ENCODE measurements around the gene B9D2. TPM values are rescaled to one million over a fixed set of nuclear protein-coding genes. Genes with fewer than 3 reads are reported as not detected.
A peak's percentile ranks its signal among the peaks of the same experiment; 100 is the strongest.

B9D2 gene
- polyA plus RNA-seq, 3 donors = 12.2 to 32.5 (median 25.1) TPM

GRCh38 chr19:41353466-41354342 lies 10.2 kb downstream of the B9D2 start, which contains the start of gene TGFB1:
Gene TGFB1, minus strand, starts transcription at chr19:41353922. Its CDS starts 878 bp downstream, at chr19:41353044.
- Histone ChIP-seq H3K4me3 (replicated peaks in 1 of 3; ENCODE audit: low read depth in 2 of 3, low read length in 3 of 3) (peak within 1 kb of the TSS; percentile 89 to 97 (median 95)), H3K36me3 (replicated peaks in 1 of 2; ENCODE audit: control insufficient read depth in 1 of 2, insufficient read depth in 2 of 2, low read length in 2 of 2) (peaks cover 0 to 12% of the 10 kb centered on the region in 2 donors), H4K20me1 (ENCODE audit: insufficient read depth, low read length) (peaks cover 50% of the 10 kb centered on the region), H2AFZ (ENCODE audit: insufficient read depth, low read depth, low read length, poor library complexity, severe bottlenecking) (peak within 1 kb of the TSS; percentile 34), H3K9ac (ENCODE audit: insufficient read depth, low read length, poor library complexity, severe bottlenecking) (peak within 1 kb of the TSS; percentile 93), H3K9me3 (replicated peaks in 1 of 2; ENCODE audit: control insufficient read depth in 1 of 2, insufficient read depth in 1 of 2, low read length in 2 of 2) (no peaks in the 10 kb centered on the region), H3K4me2 (replicated peaks; ENCODE audit: extremely low read depth, low read length, poor library complexity, severe bottlenecking) (peak within 1 kb of the TSS; percentile 94), H3K79me2 (ENCODE audit: insufficient read depth, low read length) (peaks cover 59% of the 10 kb centered on the region), H3K27ac (ENCODE audit: low read depth in 1 of 2, low read length in 2 of 2) (peak within 1 kb of the TSS; percentile 56 to 88), H3K27me3 (ENCODE audit: control insufficient read depth in 2 of 2, insufficient read depth in 2 of 2, low read length in 2 of 2) (no peaks in the 10 kb centered on the region), H3K4me1 (ENCODE audit: control insufficient read depth in 1 of 2, insufficient read depth in 2 of 2, low read length in 2 of 2) (peaks cover 70 to 73% of the 10 kb centered on the region in 2 donors)
- Mint-ChIP-seq H3K27ac (peak within 1 kb of the TSS; percentile 91 to 98 (median 96)), H3K36me3 (peaks cover 17 to 37% of the 10 kb centered on the region in 2 donors), H3K27me3 (ENCODE audit: low read depth in 3 of 3) (peaks cover 0 to 1% (median 0%) of the 10 kb centered on the region in 3 donors), H3K4me3 (peak within 1 kb of the TSS; percentile 94 to 100), H3K4me1 (peaks cover 71% of the 10 kb centered on the region), H3K9me3 (peaks cover 0 to 2% (median 0%) of the 10 kb centered on the region in 7 donors)
- DNase-seq = peak; percentile 88 to 94 (median 94)
- under 1% methylated on average over 62 of the region's 78 CpGs for WGBS (ENCODE audit: insufficient coverage)
- intact Hi-C loops (cut with micrococcal nuclease) = loop anchor here (5.0 to 10.0 kb wide), 5 partner anchors 36 to 171 kb away; partner anchors contain the start of genes DMAC2 (in 1 of the 2) and HNRNPUL1 (in 1 of the 2)
- TF ChIP-seq CTCF (IDR thresholded peaks at IDR 0.05) = peak; percentile 93
